Activated CD4-positive, alpha-beta T cell treated with anti-CD3 and anti-CD28 coated beads, Interleukin-2, amount 50 U/mL, for 24 hours (primary cell): ENCODE data around the gene GLYR1.

Source experiments
- DNase-seq, 2 donors: peaks; one replicate each; pipeline ENCODE4 v3.0.0-alpha.2; 2020; ENCODE audit warnings: low read depth in 1 of 2, low spot score in 1 of 2

Gene GLYR1

DNA sequence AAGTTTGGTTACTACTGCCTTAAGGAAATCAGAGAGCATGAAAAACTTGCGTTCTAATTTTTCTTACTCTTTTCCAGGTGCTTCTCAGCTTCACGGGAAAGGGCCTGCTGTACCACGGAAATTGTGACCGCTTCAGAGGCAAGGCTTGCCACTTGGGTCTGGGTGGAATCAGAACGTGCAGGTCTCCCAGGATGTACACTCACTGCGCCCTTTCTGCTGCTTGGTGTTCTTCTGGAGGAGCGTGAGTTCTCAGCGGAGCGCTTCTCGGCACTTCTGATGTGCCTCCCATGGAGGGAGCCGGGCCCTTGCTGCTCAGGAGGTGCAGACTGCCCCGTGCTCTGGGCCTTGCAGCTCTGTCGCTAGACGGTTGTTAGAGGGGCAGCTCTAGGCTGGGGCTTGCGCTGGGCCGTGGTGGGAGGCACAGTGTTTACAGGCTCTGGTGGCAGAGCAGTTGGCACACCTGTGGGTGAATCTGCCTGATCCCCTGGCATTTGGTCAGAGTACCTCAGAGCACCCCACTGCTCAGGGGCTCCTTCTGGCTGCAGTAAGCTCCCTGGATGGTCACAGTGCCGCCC is 33.0 kb upstream of the GLYR1 start:
- DNase-seq = no peak

DNA sequence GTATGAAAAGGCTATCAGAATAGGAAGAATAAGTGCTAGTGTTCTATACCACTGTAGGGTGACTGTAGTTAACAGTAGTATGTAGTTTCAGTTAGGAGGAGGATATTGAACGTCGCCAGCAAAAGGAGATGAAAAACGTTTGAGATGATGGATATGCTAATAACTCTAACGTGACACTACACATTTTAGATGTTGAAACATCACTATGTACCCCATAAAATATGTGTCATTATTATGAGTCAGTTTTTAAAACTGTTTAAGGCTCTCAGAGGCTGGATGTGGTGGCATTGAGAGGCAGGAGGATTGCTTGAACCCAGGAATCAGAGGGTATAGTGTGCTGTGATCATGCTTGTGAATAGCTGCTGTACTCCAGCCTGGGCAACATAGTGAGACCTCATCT is 32.0 kb upstream of the GLYR1 start:
- DNase-seq = no peak

DNA sequence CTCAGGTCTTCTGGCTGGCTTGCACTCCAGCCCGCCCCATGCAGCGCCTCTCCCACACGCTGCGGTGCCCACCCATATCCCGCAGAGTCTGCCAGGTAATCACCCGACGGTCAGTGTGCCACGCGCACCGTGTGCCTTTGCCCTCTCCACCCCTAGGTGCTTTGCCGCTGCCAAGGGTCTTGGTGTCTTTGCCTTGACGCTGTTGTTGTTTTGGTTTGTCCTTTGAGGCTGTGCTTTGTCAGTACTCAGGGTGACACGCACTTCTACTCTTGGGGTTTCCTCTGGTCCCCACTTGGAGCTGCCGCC is 30.2 kb upstream of the GLYR1 start:
- DNase-seq = no peak

DNA sequence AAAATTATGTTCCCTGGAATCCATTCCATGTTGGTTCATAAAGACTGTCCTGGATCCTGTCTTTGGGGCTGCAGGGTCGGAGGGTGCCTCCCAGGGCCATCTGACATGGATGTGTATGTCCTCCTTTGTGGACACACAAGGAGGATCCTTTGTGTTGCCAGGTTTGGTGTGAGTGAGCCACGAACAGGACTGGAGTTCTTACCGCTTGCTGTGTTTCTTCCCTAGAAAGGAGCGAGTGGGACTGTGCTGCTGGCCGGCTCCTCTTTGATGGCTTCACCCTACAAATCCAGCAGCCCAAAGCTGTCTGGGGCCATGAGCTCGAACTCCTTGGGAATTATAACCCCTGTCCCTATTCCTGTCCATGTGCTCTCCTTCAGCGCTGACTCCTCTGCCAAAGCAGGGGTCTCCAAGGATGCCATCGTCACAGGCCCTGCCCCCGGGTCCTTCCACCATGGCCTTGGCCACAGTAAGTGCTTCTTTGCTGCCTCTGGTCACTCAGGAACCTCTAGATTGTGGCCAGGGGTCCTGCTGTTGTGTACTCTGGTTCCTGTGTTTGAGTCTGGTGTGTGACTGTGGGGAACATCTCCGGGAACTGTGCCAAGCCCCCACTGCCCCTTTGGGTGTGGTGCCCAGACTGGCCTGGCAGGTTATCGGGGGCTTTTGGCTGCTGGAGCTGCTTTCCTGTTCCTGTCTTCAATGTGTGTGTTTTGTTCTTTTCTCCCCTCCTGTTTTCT is 29.7 kb upstream of the GLYR1 start:
- no peak for DNase-seq

DNA sequence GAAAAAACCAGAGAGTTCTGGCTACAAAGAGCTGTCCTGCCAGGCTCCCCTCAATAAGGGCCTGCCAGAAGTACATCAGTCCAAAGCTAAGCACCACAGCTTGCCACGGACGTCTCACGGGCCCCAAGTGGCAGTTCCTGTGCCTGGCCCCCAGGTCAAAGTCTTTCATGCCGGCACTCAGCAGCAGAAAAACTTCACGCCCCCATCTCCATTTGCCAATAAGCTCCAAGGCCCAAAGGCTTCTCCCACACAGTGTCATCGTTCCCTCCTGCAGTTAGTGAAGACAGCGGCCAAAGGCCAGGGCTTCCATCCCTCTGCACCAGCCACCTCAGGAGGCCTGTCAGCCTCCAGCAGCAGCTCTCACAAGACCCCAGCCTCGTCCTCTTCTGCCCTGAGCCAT is 27.6 kb upstream of the GLYR1 start:
- DNase-seq = no peak

DNA sequence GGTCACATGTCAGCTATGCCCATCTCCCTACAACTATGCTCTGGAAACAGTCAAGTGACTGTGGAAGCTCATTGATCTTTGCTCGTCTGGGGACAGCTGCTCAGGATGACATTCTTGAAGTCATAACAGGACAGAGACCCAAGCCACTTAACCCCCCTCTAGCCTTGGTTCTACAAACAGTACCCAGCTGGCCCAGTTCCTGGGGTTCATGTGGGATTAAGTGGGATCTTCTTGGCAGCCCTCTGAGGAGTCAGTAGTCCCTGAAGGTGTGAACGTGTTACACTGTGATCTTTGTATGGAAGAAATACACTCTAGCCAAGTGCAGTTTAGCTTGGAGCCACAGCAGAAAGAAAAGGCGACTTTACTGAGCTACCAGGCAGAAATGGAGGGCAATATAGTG is 26.0 kb upstream of the GLYR1 start:
- no peak for DNase-seq

DNA sequence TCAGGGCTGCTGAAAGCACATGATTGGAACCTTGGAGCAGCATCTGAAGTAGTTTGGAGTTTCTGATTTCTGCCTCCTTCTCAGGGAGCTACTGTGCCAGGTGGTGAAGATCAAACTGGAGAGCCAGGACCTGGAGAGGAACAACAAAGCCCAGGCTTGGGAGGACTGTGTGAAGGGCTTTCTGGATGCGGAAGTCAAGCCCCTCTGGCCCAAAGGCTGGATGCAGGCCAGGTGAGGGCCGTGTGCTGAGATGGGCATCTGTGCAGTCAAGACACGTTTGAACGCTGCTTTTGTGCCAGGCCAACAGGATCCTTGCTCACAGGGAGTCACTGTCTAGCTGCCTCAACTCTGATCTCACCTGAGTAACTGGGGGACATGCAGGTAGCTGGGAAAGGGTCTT is 24.0 kb upstream of the GLYR1 start:
- DNase-seq = no peak

DNA sequence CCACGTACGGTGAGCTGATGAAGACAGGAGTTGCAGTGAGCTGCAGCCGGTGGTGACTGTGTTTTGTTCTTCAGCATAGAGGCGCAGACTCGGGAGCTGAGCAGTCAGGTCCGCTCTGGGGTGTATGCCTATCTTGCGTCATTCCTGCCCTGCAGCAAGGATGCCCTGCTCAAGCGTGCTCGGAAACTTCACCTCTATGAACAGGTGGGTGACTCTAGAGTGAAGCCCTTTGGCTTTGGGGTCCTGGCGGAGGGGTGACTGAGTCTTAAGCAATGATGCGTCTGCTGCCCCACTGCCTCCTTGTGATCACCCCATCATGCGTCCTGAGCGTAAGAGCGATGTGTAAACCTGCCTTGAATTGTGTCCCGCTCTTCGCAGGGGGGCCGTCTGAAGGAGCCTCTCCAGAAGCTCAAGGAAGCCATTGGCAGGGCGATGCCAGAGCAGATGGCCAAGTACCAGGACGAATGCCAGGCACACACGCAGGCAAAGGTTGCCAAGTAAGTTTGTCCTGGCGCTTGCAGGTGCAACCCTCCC is 23.1 kb upstream of the GLYR1 start:
- DNase-seq = no peak

DNA sequence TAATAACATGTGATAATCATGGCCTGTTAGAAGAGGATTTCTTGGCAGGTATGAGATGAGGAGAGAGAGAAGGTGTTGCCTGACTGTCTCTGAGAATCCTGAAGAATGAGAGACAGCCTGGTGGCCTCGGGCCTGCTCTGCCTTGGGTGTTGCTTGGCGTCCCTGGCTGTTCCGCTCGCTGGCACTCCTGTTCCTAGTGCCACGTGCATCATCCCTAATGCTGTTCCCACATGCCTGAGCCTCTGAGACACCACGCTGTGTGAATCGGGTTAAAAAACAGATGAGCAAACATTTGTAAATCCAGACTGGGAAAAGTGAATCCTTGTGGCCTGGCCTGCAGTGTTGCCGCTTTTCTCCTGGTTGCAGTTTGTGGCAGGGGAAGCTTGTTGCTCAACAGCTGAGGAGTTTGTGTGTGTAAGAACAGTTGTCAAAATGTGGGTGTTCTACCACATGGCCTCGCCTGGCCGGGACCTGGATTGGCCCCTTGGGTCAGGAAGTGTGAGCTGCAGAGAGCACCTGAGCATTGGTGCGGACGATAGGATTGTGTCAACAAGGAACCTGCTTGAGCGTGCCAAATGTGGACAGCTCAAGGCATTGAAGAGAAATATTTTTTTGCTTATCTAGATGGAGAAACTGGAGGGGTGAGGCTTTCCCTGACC is 22.2 kb upstream of the GLYR1 start:
- no peak for DNase-seq

DNA sequence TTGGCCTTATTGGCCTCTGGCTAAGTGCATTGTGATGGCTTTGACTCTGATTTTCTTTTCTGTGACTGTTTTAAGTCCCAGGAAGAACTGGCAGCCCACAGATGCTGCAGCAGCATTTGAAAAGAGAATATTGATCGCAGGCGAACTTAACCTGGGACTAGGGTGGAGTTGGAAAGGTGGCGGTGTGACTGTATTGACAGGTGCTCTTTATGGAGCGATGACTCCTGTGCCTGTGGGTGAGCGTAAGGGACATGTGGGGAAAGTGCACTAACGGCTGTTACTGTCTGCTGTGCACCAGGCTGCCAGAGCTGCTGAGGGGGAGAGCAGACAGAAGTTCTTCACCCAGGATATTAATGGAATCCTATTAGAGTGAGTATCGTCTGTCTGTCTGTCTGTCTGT is 21.4 kb upstream of the GLYR1 start:
- no peak for DNase-seq

DNA sequence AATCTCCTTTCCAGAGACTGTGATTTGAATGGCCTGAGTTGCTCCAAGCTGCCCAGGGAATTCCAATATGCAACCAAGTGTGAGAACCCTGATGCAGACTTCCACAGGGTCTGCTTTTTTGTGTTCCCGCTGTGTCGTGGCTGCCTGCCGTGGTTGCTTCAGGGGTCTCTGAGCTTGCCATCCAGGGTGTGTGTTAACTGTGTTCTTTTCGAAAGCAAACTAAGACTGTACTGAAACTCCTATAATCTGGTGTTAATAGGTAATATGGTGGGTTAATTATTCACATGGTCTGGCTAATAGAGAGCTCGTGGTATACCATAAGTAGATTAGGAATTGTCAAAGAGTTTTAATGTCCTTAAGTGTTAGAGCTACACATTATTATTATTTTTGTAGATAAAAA is 20.9 kb upstream of the GLYR1 start:
- no peak for DNase-seq

DNA sequence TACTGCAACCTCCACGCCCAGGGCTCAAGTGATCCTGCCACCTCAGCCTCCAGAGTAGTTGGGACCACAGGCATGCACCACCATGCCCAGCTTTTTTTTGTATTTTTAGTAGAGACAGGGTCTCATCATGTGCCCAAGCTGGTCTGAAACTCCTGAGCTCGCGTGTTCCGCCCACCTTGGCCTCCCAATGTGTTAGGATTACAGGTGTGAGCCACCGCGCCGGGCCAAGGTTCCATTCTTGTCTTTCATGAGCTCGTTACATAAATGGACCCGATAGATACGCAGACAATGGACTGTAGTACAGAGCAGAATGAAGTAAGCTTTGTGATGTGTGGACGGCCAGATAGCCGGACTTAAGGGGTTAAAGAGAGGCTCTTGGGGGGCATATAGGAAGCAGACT is 19.5 kb upstream of the GLYR1 start:
- no peak for DNase-seq

DNA sequence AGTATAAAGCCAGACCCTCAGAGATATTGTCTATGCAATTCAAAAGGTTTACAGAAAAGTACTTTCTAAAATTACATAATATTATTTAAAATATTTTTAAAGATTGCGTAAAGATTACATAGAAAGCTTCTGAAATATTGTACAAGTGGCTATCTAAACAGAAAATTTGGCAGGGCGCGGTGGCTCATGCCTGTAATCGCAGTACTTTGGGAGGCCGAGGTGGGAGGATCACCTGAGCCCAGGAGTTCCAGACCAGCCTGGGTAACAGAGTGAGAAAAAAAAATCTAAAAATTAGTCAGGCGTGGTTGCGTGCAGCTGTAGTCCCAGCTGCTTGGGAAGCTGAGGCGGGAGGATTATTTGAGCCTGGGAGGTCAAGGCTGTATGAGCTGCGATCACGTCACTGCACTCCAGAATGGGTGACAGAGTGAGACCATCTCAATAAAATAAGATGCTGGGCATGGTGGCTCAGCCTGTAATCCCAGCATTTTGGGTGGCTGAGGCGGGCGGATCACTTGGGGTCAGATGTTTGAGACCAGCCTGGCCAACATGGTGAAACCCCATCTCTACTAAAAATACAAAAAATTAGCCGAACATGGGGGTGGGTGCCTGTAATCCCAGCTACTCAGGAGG is 18.3 kb upstream of the GLYR1 start:
- DNase-seq = no peak

DNA sequence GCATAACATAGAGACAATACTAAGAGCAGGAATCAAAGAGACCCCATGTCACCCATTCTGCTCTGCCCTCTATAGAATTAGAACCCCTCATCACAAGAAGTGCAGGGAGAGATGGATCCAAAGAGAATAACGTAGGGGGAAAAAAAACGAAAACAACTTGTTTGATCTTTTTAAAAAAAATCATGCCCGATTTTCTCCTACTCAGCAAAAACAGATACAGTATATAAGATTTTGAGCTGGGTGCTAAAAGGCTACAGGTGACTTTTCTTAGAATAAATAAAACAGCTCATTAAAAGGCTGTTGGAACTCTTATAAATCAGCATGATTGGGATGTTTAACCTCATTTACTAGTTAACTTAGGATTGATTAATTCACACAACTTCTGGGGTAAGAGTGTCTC is 17.6 kb upstream of the GLYR1 start:
- no peak for DNase-seq

DNA sequence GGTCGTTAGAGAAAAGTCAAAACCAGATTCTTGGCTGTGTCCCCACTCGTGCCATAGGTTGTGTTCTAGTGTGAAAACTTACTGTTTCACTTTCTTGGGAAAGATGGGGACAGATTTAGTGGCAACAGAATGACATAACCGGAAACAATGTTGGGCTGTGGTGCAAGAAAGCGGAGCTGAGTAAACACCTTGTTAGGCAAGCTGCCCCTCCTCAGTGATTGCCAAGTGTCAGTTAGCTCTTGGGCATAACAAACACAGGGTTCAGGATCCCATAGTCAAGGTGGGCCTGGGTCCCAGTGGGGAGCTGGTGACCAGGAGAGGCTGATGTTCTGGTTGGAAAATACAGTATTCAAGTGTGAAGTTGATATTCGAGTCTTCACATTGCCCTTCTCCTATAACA is 15.6 kb upstream of the GLYR1 start:
- no peak for DNase-seq

DNA sequence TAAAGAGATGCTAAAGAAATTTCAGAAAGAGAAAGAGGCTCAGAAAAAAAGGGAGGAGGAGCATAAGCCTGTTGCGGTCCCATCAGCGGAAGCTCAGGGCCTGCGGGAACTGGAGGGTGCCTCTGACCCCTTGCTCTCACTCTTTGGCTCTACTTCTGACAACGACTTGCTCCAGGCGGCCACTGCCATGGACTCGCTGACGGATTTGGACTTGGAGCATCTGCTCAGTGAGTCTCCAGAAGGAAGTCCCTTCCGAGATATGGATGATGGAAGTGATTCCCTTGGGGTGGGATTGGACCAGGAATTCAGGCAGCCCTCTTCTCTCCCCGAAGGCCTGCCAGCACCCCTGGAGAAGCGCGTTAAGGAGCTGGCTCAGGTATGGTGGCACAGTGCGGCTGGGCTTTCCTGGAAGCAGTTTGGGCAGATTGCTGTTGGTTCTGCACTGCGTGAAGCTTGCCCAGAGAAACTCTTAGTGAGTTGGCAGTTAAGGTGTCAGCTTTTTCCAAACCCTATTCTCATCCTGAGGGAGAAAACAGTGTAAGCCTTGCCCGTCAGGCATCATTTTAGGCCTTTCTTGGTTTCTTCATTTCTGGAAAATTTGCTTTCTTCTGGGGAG is 13.7 kb upstream of the GLYR1 start:
- DNase-seq = no peak

DNA sequence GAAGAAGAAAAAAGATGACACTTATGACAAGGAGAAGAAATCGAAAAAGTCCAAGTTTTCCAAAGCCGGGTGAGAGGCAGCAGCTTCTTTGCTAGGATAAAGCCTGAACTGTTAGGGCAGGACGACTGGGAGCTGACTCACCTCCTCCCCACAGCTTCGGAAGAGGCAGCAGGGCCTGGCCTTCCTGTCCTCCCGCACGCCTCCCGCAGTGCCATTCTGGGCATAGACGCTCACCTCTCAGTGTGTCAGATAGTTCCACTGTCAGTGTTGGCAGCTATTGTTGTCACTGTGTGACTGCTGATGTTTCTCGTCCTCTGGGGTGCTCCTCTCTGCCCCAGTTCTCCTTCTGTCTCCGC is 12.8 kb upstream of the GLYR1 start:
- no peak for DNase-seq

DNA sequence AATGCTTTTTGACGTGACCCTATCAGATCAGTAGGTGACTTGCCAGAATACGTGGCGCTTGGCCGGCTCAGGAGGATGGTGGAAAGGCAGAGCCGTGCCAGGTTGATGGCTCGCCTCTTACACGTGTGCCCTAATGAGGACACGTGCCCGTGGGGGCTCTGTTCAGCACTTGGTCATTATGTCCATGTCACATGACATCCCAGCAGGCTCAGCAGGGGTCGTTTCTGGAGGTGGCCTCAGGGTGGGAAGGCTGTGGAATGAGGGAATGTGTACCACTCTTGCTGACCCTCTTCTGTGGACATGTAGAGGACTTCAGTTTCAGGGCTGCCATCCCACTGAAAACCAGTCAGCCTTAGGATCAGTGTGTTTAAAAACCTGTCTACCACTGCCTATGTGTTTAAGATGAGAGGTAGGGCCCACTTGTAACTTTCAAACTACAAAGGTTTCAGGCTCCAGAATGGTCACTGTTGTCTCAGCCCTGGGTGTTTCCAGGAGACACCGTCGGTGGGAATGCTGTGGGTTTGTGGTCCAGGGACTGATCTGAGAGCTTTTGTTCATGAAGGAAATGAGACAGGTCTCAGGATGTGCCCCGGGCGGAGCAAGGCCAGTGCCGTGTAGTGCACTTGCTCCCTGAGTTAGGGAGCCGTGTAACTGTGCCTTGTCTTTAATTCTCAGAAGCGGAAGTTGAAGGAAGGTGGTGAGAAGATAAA is 12.3 kb upstream of the GLYR1 start:
- no peak for DNase-seq

DNA sequence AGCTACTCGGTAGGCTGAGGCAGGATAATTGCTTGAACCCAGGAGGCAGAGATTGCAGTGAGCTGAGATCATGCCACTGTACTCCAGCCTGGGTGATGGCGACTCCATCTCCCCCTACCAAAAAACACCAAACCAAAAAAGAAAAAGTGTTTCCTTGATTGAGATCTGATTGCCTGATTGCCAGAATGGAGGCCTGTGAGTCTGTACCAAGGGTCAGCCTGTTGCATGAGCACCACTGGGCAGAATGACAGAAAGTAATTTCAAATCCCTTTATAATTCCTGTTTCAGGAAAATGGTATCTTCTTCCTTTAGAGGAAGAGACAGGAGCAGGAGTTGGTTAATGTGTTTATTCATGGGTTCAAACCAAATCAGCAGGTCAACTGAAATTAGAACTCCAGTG is 8.7 kb upstream of the GLYR1 start:
- no peak for DNase-seq

DNA sequence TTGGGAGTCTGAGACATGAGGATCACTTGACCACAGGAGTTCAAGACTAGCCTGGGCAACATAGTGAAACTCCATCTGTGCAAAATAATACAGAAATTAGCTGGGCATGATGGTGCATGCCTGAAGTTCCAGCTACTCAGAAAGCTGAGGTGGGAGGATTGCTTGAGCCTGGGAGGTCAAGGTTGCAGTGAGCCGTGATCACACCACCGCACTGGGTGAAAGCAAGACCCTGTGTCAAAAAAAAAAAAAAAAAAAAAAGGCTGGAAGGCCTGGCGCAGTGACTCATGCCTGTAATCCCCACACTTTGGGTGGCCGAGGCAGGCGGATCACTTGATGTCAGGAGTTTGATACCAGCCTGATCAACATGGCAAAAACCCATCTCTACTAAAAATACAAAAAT is 8.3 kb upstream of the GLYR1 start:
- DNase-seq = no peak

DNA sequence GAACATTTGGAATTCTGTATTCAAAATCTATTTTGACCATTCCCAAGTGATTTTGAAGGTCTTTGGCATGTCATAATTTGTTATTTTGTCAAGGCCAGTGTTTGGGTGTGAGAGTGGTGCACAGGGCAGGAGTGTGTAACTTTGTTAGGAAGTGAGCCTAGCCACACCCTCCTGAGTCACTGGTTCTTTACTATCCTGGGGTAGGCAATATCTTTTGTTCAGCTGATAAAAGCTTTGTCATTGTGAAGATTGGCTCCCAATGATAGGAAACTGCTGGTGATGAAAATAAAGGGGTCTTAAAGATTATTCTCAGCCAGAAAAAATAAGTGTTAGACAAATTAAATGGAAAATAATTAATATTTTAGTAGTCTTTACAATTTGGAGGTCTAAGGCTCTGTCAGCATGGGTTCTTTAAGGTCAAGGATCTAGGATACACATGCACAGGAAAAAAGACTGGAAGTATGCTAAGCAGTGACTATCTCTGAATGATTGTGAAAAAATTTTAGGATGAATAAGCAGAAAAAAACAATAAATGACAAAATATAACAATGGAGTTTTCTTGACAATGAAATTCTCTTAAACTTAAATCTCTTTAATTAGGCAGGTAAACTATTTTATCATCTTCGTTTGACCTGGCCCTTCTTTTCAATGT is 5.3 kb upstream of the GLYR1 start:
- DNase-seq = no peak
